HG03159 (cell line): ENCODE data around the gene OR6B3.

Experiments used
- ATAC-seq: cut with Tn5 transposase; IDR thresholded peaks from one replicate; pipeline ENCODE4 v1.9.1; 2021; ENCODE audit warnings: mild to moderate bottlenecking, moderate library complexity; ENCODE audit not compliant: unreplicated experiment

OR6B3 gene

GRCh38 chr2:240053173-240054155 is at the start of gene OR6B3:
OR6B3 (minus strand) TSS chr2:240053521.
- ATAC-seq, result no peak

GRCh38 chr2:240098349-240098748 is 45.0 kb upstream of the OR6B3 start:
- ATAC-seq, result no peak

- no peak for ATAC-seq
These were observed 42.5 kb upstream of the OR6B3 start for GRCh38 chr2:240095556-240096523.

- ATAC-seq, result no peak
These were observed 36.0 kb upstream of the OR6B3 start for GRCh38 chr2:240089306-240089705.

- ATAC-seq, result no peak
These were observed 33.2 kb upstream of the OR6B3 start for GRCh38 chr2:240086563-240086962.

GRCh38 chr2:240078631-240079030 is 25.3 kb upstream of the OR6B3 start:
- ATAC-seq, result no peak

- no peak for ATAC-seq
These were observed 24.1 kb upstream of the OR6B3 start for GRCh38 chr2:240077442-240077841.

GRCh38 chr2:240074545-240074944 is 21.2 kb upstream of the OR6B3 start:
- no peak for ATAC-seq

GRCh38 chr2:240070907-240071306 is 17.6 kb upstream of the OR6B3 start:
- no peak for ATAC-seq

GRCh38 chr2:240069829-240070228 is 16.5 kb upstream of the OR6B3 start:
- ATAC-seq, result no peak

GRCh38 chr2:240068193-240068592 is 14.9 kb upstream of the OR6B3 start:
- no peak for ATAC-seq

GRCh38 chr2:240066489-240066888 is 13.2 kb upstream of the OR6B3 start:
- ATAC-seq, result no peak

GRCh38 chr2:240064898-240065297 is 11.6 kb upstream of the OR6B3 start:
- ATAC-seq, result no peak

- no peak for ATAC-seq
These were observed 7.8 kb upstream of the OR6B3 start for GRCh38 chr2:240060977-240061591.

GRCh38 chr2:240056678-240057077 is 3.4 kb upstream of the OR6B3 start:
- ATAC-seq, result no peak

GRCh38 chr2:240055177-240055917 is 2.0 kb upstream of the OR6B3 start:
- ATAC-seq, result no peak

GRCh38 chr2:240052524-240052923 is 797 bp downstream of the OR6B3 start:
- no peak for ATAC-seq

GRCh38 chr2:240051697-240052096 is 1.6 kb downstream of the OR6B3 start:
- ATAC-seq, result no peak

GRCh38 chr2:240050278-240050677 is 3.0 kb downstream of the OR6B3 start:
- ATAC-seq, result no peak

- no peak for ATAC-seq
These were observed 5.1 kb downstream of the OR6B3 start for GRCh38 chr2:240048237-240048636.
